ENCODE measurements around the gene FCHO2.

DNA sequence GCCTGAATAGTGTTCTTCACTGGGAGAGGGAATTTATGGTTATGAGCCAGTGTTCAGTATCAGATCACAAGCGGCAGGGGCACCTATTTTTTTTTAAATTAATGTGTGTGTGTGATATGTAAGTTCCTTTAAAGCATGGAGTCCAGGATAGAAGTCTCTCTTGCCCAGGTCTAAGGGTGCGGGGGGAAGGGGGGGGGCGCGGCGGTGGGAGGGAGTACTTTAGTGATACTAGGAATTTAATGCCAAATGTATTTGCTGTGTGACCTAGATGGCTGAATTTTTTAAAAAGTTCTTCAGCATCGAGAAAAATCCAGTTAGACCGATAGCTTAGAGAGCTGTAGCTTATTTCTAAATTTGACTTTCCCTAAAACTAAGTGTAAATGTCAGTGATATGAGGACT lies 1.5 kb upstream of the FCHO2 start:
- TF ChIP-seq, protein P1, sequence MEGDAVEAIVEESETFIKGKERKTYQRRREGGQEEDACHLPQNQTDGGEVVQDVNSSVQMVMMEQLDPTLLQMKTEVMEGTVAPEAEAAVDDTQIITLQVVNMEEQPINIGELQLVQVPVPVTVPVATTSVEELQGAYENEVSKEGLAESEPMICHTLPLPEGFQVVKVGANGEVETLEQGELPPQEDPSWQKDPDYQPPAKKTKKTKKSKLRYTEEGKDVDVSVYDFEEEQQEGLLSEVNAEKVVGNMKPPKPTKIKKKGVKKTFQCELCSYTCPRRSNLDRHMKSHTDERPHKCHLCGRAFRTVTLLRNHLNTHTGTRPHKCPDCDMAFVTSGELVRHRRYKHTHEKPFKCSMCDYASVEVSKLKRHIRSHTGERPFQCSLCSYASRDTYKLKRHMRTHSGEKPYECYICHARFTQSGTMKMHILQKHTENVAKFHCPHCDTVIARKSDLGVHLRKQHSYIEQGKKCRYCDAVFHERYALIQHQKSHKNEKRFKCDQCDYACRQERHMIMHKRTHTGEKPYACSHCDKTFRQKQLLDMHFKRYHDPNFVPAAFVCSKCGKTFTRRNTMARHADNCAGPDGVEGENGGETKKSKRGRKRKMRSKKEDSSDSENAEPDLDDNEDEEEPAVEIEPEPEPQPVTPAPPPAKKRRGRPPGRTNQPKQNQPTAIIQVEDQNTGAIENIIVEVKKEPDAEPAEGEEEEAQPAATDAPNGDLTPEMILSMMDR (IDR thresholded peaks at IDR 0.05): no peak
- TF ChIP-seq SIN3A (IDR thresholded peaks at IDR 0.05; ENCODE audit: borderline replicate concordance, insufficient read depth, low read depth, low read length) (no peak), POLR2AphosphoS5 (IDR thresholded peaks at IDR 0.05; ENCODE audit: low read depth, low read length) (no peak)

Measured in Panc1 (cell line).